ENCODE data around the gene FHOD3.

DNA sequence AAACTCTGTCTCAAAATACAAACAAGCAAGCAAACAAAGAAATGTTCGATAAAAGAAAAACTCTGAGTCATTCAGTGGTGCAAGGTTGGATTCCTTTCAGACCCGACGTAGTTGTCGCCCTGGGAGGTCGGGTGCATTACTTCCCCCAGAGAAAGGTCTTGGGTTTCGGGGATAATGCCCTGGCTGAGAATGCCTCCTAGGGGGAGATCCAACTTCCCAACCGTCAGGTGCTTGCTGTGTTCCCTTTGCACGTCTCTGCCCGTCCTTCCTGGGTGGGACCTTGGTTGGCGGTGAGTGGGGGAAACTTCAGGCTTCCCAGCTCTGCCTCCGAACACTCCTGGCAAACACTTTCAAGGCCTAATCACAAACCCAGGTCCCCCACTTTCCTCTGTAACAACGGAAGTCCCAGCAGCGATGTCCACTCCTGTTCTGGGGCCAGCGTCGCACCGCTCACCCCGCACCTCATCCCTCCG, 530.7 kb downstream of the FHOD3 start:
- TF ChIP-seq, protein P1, sequence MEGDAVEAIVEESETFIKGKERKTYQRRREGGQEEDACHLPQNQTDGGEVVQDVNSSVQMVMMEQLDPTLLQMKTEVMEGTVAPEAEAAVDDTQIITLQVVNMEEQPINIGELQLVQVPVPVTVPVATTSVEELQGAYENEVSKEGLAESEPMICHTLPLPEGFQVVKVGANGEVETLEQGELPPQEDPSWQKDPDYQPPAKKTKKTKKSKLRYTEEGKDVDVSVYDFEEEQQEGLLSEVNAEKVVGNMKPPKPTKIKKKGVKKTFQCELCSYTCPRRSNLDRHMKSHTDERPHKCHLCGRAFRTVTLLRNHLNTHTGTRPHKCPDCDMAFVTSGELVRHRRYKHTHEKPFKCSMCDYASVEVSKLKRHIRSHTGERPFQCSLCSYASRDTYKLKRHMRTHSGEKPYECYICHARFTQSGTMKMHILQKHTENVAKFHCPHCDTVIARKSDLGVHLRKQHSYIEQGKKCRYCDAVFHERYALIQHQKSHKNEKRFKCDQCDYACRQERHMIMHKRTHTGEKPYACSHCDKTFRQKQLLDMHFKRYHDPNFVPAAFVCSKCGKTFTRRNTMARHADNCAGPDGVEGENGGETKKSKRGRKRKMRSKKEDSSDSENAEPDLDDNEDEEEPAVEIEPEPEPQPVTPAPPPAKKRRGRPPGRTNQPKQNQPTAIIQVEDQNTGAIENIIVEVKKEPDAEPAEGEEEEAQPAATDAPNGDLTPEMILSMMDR (IDR thresholded peaks at IDR 0.05; ENCODE audit: low read length), result no peak
- no peak for TF ChIP-seq EZH2 (optimal IDR thresholded peaks at IDR 0.05; ENCODE audit: low read depth, low read length)

Measured in MM.1S (cell line).